ENCODE measurements around the gene CECR2.

Gene CECR2

GRCh38 chr22:17369439-17370025, at the start of gene CECR2:
Gene CECR2, plus strand, starts transcription at chr22:17369460. Its CDS starts 324 bp downstream, at chr22:17369784.
- CTCF ChIA-PET: no interaction called here
- Mint-ChIP-seq H3K27me3 (peaks cover 81% of the 10 kb centered on the region), H3K36me3 (no peaks in the 10 kb centered on the region), H3K4me1 (peaks cover 27% of the 10 kb centered on the region), H3K9me3 (no peaks in the 10 kb centered on the region), H3K4me3 (peak within 1 kb of the TSS; percentile 47), H3K27ac (no peak within 1 kb of the TSS)
- peak; percentile 36 for DNase-seq

- CTCF ChIA-PET: interaction anchor here (1.3 to 1.7 kb wide), 2 partner anchors 9 to 148 kb away, joined by 3 to 5 read pairs; no protein-coding TSS in a partner anchor
- Mint-ChIP-seq H3K9me3 (no peaks in the 10 kb centered on the region), H3K4me1 (no peaks in the 10 kb centered on the region), H3K27me3 (peaks cover 17% of the 10 kb centered on the region), H3K4me3 (no peak overlapping the region), H3K27ac (no peak overlapping the region), H3K36me3 (no peaks in the 10 kb centered on the region)
- no peak for DNase-seq
Measured at GRCh38 chr22:17319546-17319945, 49.7 kb upstream of the CECR2 start.

GRCh38 chr22:17322511-17322910, 46.7 kb upstream of the CECR2 start:
- Mint-ChIP-seq H3K9me3 (no peaks in the 10 kb centered on the region), H3K36me3 (no peaks in the 10 kb centered on the region), H3K27ac (no peak overlapping the region), H3K4me3 (no peak overlapping the region), H3K4me1 (no peaks in the 10 kb centered on the region), H3K27me3 (peaks cover 18% of the 10 kb centered on the region)
- CTCF ChIA-PET: no interaction called here
- DNase-seq: no peak

GRCh38 chr22:17331690-17332089, 37.6 kb upstream of the CECR2 start:
- H3K9me3 Mint-ChIP-seq: no peaks in the 10 kb centered on the region
- no peak overlapping the region for H3K27ac Mint-ChIP-seq
- no peaks in the 10 kb centered on the region for H3K36me3 Mint-ChIP-seq
- no peaks in the 10 kb centered on the region for H3K4me1 Mint-ChIP-seq
- DNase-seq: no peak
- CTCF ChIA-PET: no interaction called here
- H3K27me3 Mint-ChIP-seq: peaks cover 7% of the 10 kb centered on the region
- H3K4me3 Mint-ChIP-seq: no peak overlapping the region

- no peak overlapping the region for H3K27ac Mint-ChIP-seq
- no peaks in the 10 kb centered on the region for H3K4me1 Mint-ChIP-seq
- CTCF ChIA-PET: no interaction called here
- H3K27me3 Mint-ChIP-seq: peaks cover 12% of the 10 kb centered on the region
- no peak for DNase-seq
- H3K4me3 Mint-ChIP-seq: no peak overlapping the region
- no peaks in the 10 kb centered on the region for H3K9me3 Mint-ChIP-seq
- H3K36me3 Mint-ChIP-seq: no peaks in the 10 kb centered on the region
Measured at GRCh38 chr22:17332109-17332800, 37.0 kb upstream of the CECR2 start.

GRCh38 chr22:17334059-17334458, 35.2 kb upstream of the CECR2 start:
- H3K4me3 Mint-ChIP-seq: no peak overlapping the region
- no peak overlapping the region for H3K27ac Mint-ChIP-seq
- H3K4me1 Mint-ChIP-seq: no peaks in the 10 kb centered on the region
- CTCF ChIA-PET: interaction anchor here (1.0 kb wide), 1 partner anchor 168 kb away, joined by 3 read pairs; no protein-coding TSS in a partner anchor
- no peaks in the 10 kb centered on the region for H3K36me3 Mint-ChIP-seq
- no peak for DNase-seq
- H3K9me3 Mint-ChIP-seq: no peaks in the 10 kb centered on the region
- H3K27me3 Mint-ChIP-seq: peaks cover 21% of the 10 kb centered on the region

- CTCF ChIA-PET: no interaction called here
- Mint-ChIP-seq H3K4me1 (no peaks in the 10 kb centered on the region), H3K4me3 (no peak overlapping the region), H3K27me3 (peaks cover 25% of the 10 kb centered on the region), H3K9me3 (no peaks in the 10 kb centered on the region), H3K36me3 (no peaks in the 10 kb centered on the region), H3K27ac (no peak overlapping the region)
- no peak for DNase-seq
Measured at GRCh38 chr22:17334983-17335382, 34.3 kb upstream of the CECR2 start.

GRCh38 chr22:17336061-17336460, 33.2 kb upstream of the CECR2 start:
- no peak overlapping the region for H3K4me3 Mint-ChIP-seq
- H3K27me3 Mint-ChIP-seq: peaks cover 25% of the 10 kb centered on the region
- H3K27ac Mint-ChIP-seq: no peak overlapping the region
- CTCF ChIA-PET: no interaction called here
- no peak for DNase-seq
- no peaks in the 10 kb centered on the region for H3K4me1 Mint-ChIP-seq
- H3K9me3 Mint-ChIP-seq: no peaks in the 10 kb centered on the region
- no peaks in the 10 kb centered on the region for H3K36me3 Mint-ChIP-seq

- H3K27me3 Mint-ChIP-seq: peaks cover 25% of the 10 kb centered on the region
- DNase-seq: no peak
- H3K27ac Mint-ChIP-seq: no peak overlapping the region
- no peak overlapping the region for H3K4me3 Mint-ChIP-seq
- CTCF ChIA-PET: no interaction called here
- no peaks in the 10 kb centered on the region for H3K4me1 Mint-ChIP-seq
- no peaks in the 10 kb centered on the region for H3K36me3 Mint-ChIP-seq
- H3K9me3 Mint-ChIP-seq: no peaks in the 10 kb centered on the region
Measured at GRCh38 chr22:17337639-17338038, 31.6 kb upstream of the CECR2 start.

GRCh38 chr22:17339095-17339693, 30.1 kb upstream of the CECR2 start:
- Mint-ChIP-seq H3K4me1 (no peaks in the 10 kb centered on the region), H3K4me3 (no peak overlapping the region), H3K36me3 (no peaks in the 10 kb centered on the region), H3K9me3 (no peaks in the 10 kb centered on the region), H3K27ac (no peak overlapping the region), H3K27me3 (peaks cover 25% of the 10 kb centered on the region)
- DNase-seq: no peak
- CTCF ChIA-PET: interaction anchor here (1.1 to 1.5 kb wide), 2 partner anchors 70 to 168 kb away, joined by 3 to 6 read pairs; no protein-coding TSS in a partner anchor

GRCh38 chr22:17342361-17342760, 26.9 kb upstream of the CECR2 start:
- Mint-ChIP-seq H3K27me3 (peaks cover 12% of the 10 kb centered on the region), H3K36me3 (no peaks in the 10 kb centered on the region), H3K27ac (no peak overlapping the region), H3K4me3 (no peak overlapping the region), H3K4me1 (no peaks in the 10 kb centered on the region), H3K9me3 (no peaks in the 10 kb centered on the region)
- DNase-seq: no peak
- CTCF ChIA-PET: no interaction called here

GRCh38 chr22:17343766-17344165, 25.5 kb upstream of the CECR2 start:
- H3K4me3 Mint-ChIP-seq: no peak overlapping the region
- H3K9me3 Mint-ChIP-seq: no peaks in the 10 kb centered on the region
- no peaks in the 10 kb centered on the region for H3K4me1 Mint-ChIP-seq
- H3K27me3 Mint-ChIP-seq: peaks cover 6% of the 10 kb centered on the region
- no peak overlapping the region for H3K27ac Mint-ChIP-seq
- CTCF ChIA-PET: no interaction called here
- no peaks in the 10 kb centered on the region for H3K36me3 Mint-ChIP-seq
- DNase-seq: no peak

- no peaks in the 10 kb centered on the region for H3K36me3 Mint-ChIP-seq
- H3K27me3 Mint-ChIP-seq: peaks cover 4% of the 10 kb centered on the region
- DNase-seq: no peak
- H3K27ac Mint-ChIP-seq: no peak overlapping the region
- H3K9me3 Mint-ChIP-seq: no peaks in the 10 kb centered on the region
- no peak overlapping the region for H3K4me3 Mint-ChIP-seq
- H3K4me1 Mint-ChIP-seq: no peaks in the 10 kb centered on the region
- CTCF ChIA-PET: no interaction called here
Measured at GRCh38 chr22:17346578-17346977, 22.7 kb upstream of the CECR2 start.

GRCh38 chr22:17347724-17348123, 21.5 kb upstream of the CECR2 start:
- H3K9me3 Mint-ChIP-seq: no peaks in the 10 kb centered on the region
- CTCF ChIA-PET: no interaction called here
- no peaks in the 10 kb centered on the region for H3K4me1 Mint-ChIP-seq
- peaks cover 4% of the 10 kb centered on the region for H3K27me3 Mint-ChIP-seq
- H3K36me3 Mint-ChIP-seq: no peaks in the 10 kb centered on the region
- no peak overlapping the region for H3K4me3 Mint-ChIP-seq
- DNase-seq: no peak
- no peak overlapping the region for H3K27ac Mint-ChIP-seq
